ENCODE results near the gene SLC8A2.
A peak's percentile ranks its signal among the peaks of the same experiment; 100 is the strongest.

Gene SLC8A2

GRCh38 chr19:47485210-47485609 lies 13.5 kb upstream of the SLC8A2 start:
- no peak for DNase-seq

- peak; percentile 94 for DNase-seq
Observed at GRCh38 chr19:47483800-47484690, 12.4 kb upstream of the SLC8A2 start, which contains the start of gene KPTN. KPTN (minus strand) TSS chr19:47484219; CDS start chr19:47484160, 59 bp downstream.

- no peak for DNase-seq
Observed at GRCh38 chr19:47483200-47483599, 11.5 kb upstream of the SLC8A2 start.

- DNase-seq: no peak
Observed at GRCh38 chr19:47481460-47482052, 9.9 kb upstream of the SLC8A2 start.

GRCh38 chr19:47480658-47481057 lies 9.0 kb upstream of the SLC8A2 start:
- no peak for DNase-seq

GRCh38 chr19:47479701-47480503 lies 8.2 kb upstream of the SLC8A2 start:
- DNase-seq: no peak

- DNase-seq: no peak
Observed at GRCh38 chr19:47476438-47476972, 4.8 kb upstream of the SLC8A2 start.

- DNase-seq: no peak
Observed at GRCh38 chr19:47475465-47475864, 3.8 kb upstream of the SLC8A2 start.

GRCh38 chr19:47473336-47473735 lies 1.6 kb upstream of the SLC8A2 start:
- DNase-seq: no peak

GRCh38 chr19:47471381-47471732 lies 336 bp downstream of the SLC8A2 start:
- DNase-seq: no peak

GRCh38 chr19:47470447-47471195 lies 1.1 kb downstream of the SLC8A2 start:
- no peak for DNase-seq

- DNase-seq: no peak
Observed at GRCh38 chr19:47469719-47470118, 2.0 kb downstream of the SLC8A2 start.

- DNase-seq: no peak
Observed at GRCh38 chr19:47469363-47469700, 2.4 kb downstream of the SLC8A2 start.

- DNase-seq: no peak
Observed at GRCh38 chr19:47467914-47468313, 3.8 kb downstream of the SLC8A2 start.

- no peak for DNase-seq
Observed at GRCh38 chr19:47465957-47466356, 5.7 kb downstream of the SLC8A2 start.

- DNase-seq: no peak
Observed at GRCh38 chr19:47464675-47465419, 6.8 kb downstream of the SLC8A2 start.

GRCh38 chr19:47461876-47462275 lies 9.8 kb downstream of the SLC8A2 start:
- DNase-seq: no peak

GRCh38 chr19:47459477-47459876 lies 12.2 kb downstream of the SLC8A2 start:
- DNase-seq: no peak

GRCh38 chr19:47458672-47459071 lies 13.0 kb downstream of the SLC8A2 start:
- no peak for DNase-seq

- DNase-seq: no peak
Observed at GRCh38 chr19:47456721-47457474, 14.8 kb downstream of the SLC8A2 start.

GRCh38 chr19:47450478-47450877 lies 21.2 kb downstream of the SLC8A2 start:
- DNase-seq: no peak
